Measurements from ENCODE around the gene FAM43B.

DNA sequence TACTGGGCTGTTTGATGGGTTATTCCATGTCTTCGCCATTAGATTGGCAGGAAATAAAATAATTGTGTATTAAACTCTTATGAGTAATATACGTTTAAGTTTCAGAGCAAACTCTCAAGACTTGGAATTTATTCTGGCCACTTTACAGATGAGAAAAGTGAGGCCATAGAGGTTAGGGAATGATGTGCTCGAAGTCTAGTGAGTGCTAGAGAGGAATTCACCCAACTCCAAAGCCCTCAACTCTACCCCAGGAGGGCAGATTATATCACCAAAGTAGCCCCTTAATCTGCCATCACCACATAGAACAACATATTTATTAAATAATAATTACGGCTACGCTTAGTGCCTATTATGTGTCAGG is 44.0 kb upstream of the FAM43B start:
- no peak for TF ChIP-seq POLR2A (IDR thresholded peaks at IDR 0.05; ENCODE audit: low read length)
- TF ChIP-seq GATA1 (IDR thresholded peaks at IDR 0.05; ENCODE audit: low read depth, low read length) = no peak
